ENCODE data around the gene C22orf31.

DNA sequence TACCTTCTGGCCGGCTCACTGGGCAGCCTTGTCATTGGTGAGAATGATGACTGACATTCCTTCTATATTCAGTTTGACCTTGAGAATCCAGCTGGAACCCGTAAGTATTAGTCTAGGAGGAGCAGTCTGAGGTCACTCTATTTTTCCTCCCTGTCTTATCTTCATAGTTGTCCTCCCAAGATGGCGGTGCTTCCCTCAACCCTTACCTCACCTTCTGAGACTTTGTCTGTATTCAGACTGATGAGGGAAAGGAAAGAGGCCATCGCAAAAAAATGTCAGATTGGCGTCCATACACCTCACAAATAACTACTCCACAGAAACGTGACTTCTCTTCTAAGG is 17.2 kb upstream of the C22orf31 start:
- TF ChIP-seq CTCF (conservative IDR thresholded peaks at IDR 0.05) (no peak), ZFX (IDR thresholded peaks at IDR 0.05) (no peak)
